Calu3 (cell line): Measurements from ENCODE around the gene IQSEC3. TPM values are rescaled to one million over a fixed set of nuclear protein-coding genes. Genes with fewer than 3 reads are reported as not detected.

Experiments
- BruUV-seq: library from RNA; stranded (reverse); fragments of 400-500 nt; replicated peaks from 2 replicates; lab custom pipeline; 2021; lab: Mats Ljungman, UMichigan
- CTCF ChIA-PET: fragments of 300-600 bp; sonication (Branson Sonifier 250); formaldehyde crosslinking; loops from one replicate; lab custom pipeline; 2022; ENCODE audit warnings: antibody characterized with exemption; lab: Charles Lee
- DNase-seq: peaks from one replicate; pipeline ENCODE4 v3.0.0; 2022
- H3K27ac Mint-ChIP-seq: one replicate; pipeline ENCODE4 v1.8.0; 2022; ENCODE audit warnings: mixed read lengths; ENCODE audit not compliant: unreplicated experiment
- H3K27me3 Mint-ChIP-seq: one replicate; pipeline ENCODE4 v1.8.0; 2022; ENCODE audit warnings: mixed read lengths; ENCODE audit not compliant: unreplicated experiment
- H3K36me3 Mint-ChIP-seq: one replicate; pipeline ENCODE4 v1.8.0; 2022; ENCODE audit warnings: mild to moderate bottlenecking, moderate library complexity, mixed read lengths; ENCODE audit not compliant: insufficient read depth, unreplicated experiment
- H3K4me1 Mint-ChIP-seq: one replicate; pipeline ENCODE4 v1.8.0; 2022; ENCODE audit warnings: mild to moderate bottlenecking, low read depth, mixed read lengths; ENCODE audit not compliant: unreplicated experiment
- H3K4me3 Mint-ChIP-seq: one replicate; pipeline ENCODE4 v1.8.0; 2022; ENCODE audit warnings: mild to moderate bottlenecking, low read depth, moderate library complexity, mixed read lengths; ENCODE audit not compliant: unreplicated experiment
- H3K9me3 Mint-ChIP-seq: one replicate; pipeline ENCODE4 v1.8.0; 2022; ENCODE audit warnings: low read depth, mixed read lengths; ENCODE audit not compliant: unreplicated experiment
- CTCF ChIP-seq: fragments of 200-600 bp; IDR thresholded peaks from one replicate; pipeline ENCODE4 v1.8.0; 2022; ENCODE audit warnings: antibody characterized with exemption; ENCODE audit not compliant: unreplicated experiment
- intact Hi-C: fragments of 100-400 bp; cut with micrococcal nuclease; formaldehyde crosslinking; loops from one replicate; pipeline ENCODE4 v1.10.0; 2022; ENCODE audit not compliant: unreplicated experiment
- total RNA-seq: library from RNA; stranded (reverse); gene quantifications from 2 replicates; pipeline ENCODE4 v1.2.3, GENCODE V29; 2022

The IQSEC3 gene
- total RNA-seq, 1 experiment from 2014 or later: not detected

GRCh38 chr12:208813-209212 is 142.2 kb downstream of the IQSEC3 start:
- no TSS peak for BruUV-seq
- no peak overlapping the region for H3K4me3 Mint-ChIP-seq
- CTCF ChIA-PET: no interaction called here
- intact Hi-C loops: no loop called here
- H3K27ac Mint-ChIP-seq: no peak overlapping the region
- no peaks in the 10 kb centered on the region for H3K9me3 Mint-ChIP-seq
- peaks cover 18% of the 10 kb centered on the region for H3K4me1 Mint-ChIP-seq
- no peak for TF ChIP-seq CTCF
- peaks cover 83% of the 10 kb centered on the region for H3K27me3 Mint-ChIP-seq
- peaks cover 9% of the 10 kb centered on the region for H3K36me3 Mint-ChIP-seq
- no peak for DNase-seq

DNA sequence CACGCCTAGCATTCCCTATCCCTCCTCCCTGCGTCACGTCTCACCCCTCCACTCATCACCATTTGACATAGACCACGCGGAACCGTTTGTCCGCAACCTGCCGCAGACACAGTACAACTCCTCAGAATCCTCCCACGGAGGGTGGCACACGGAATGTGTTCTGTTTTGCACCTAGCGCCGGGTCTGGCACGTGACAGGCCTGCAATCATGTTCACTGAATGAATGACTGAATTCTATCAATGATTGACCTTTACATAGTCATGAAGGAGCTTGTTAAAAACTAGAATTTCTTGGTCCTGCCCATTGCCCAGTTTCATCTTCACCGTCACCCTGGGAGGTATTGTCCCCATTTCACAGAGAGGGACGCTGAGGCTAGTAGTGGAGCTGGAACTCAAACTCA is 142.7 kb downstream of the IQSEC3 start:
- DNase-seq: no peak
- CTCF ChIA-PET: no interaction called here
- Mint-ChIP-seq H3K36me3 (peaks cover 9% of the 10 kb centered on the region), H3K9me3 (no peaks in the 10 kb centered on the region), H3K4me3 (no peak overlapping the region), H3K4me1 (peaks cover 22% of the 10 kb centered on the region), H3K27me3 (peaks cover 87% of the 10 kb centered on the region), H3K27ac (no peak overlapping the region)
- TF ChIP-seq CTCF: no peak
- intact Hi-C loops: no loop called here
- BruUV-seq: no TSS peak

- CTCF ChIA-PET: interaction anchor here (0.9 kb wide), 1 partner anchor 20 kb away, joined by 3 read pairs; no protein-coding TSS in a partner anchor
- intact Hi-C loops: no loop called here
- peaks cover 9% of the 10 kb centered on the region for H3K36me3 Mint-ChIP-seq
- no peak for DNase-seq
- H3K4me1 Mint-ChIP-seq: peaks cover 22% of the 10 kb centered on the region
- H3K27me3 Mint-ChIP-seq: peaks cover 93% of the 10 kb centered on the region
- no peak overlapping the region for H3K4me3 Mint-ChIP-seq
- TF ChIP-seq CTCF: no peak
- H3K27ac Mint-ChIP-seq: no peak overlapping the region
- H3K9me3 Mint-ChIP-seq: no peaks in the 10 kb centered on the region
- no TSS peak for BruUV-seq
These were observed 143.3 kb downstream of the IQSEC3 start for GRCh38 chr12:209851-210250.

- CTCF ChIA-PET: interaction anchor here (0.9 kb wide), 1 partner anchor 20 kb away, joined by 3 read pairs; no protein-coding TSS in a partner anchor
- Mint-ChIP-seq H3K4me3 (no peak overlapping the region), H3K9me3 (no peaks in the 10 kb centered on the region), H3K27me3 (peaks cover 99% of the 10 kb centered on the region), H3K27ac (no peak overlapping the region), H3K4me1 (peaks cover 22% of the 10 kb centered on the region), H3K36me3 (peaks cover 9% of the 10 kb centered on the region)
- DNase-seq: no peak
- intact Hi-C loops: no loop called here
- TF ChIP-seq CTCF: no peak
- BruUV-seq: no TSS peak
These were observed 143.9 kb downstream of the IQSEC3 start for GRCh38 chr12:210277-211141.
